Body of pancreas (tissue), 4 donors: Measurements from ENCODE around the gene CIAO2A. TPM values are rescaled to one million over a fixed set of nuclear protein-coding genes. Genes with fewer than 3 reads are reported as not detected.
"Not testable (repeated sequence)": the region's sequence is repeated elsewhere in the genome, so short reads cannot be mapped to it uniquely, and the experiment has no call there.

Experiments used
- ATAC-seq: fragments of 150-250 bp; one replicate; pipeline ENCODE4 v1.9.1; 2016
- DNase-seq, 4 donors: peaks; one replicate each; pipeline ENCODE4 v3.0.0-alpha.2; 2019
- H3K27ac ChIP-seq, 4 donors: fragments of 200-600 bp; sonication (generic); 1 replicate in 3 of 4; 2 replicates in 1 of 4; pipeline versions ENCODE4 v1.5.1 to v1.6.1; 2016 to 2019; ENCODE audit warnings: mild to moderate bottlenecking in 1 of 4, mixed read lengths in 1 of 4, moderate library complexity in 1 of 4
- H3K27me3 ChIP-seq, 2 donors: fragments of 200-600 bp; sonication (generic); one replicate each; pipeline ENCODE4 v1.6.0; 2016; ENCODE audit warnings: mild to moderate bottlenecking in 1 of 2
- H3K36me3 ChIP-seq, 2 donors: fragments of 200-600 bp; sonication (generic); replicated peaks in 1 of 2; 2 replicates each; pipeline ENCODE4 v1.5.1; 2016; ENCODE audit warnings: low read depth in 2 of 2; ENCODE audit not compliant: insufficient read depth in 1 of 2
- H3K4me1 ChIP-seq: fragments of 200-600 bp; sonication (generic); one replicate; pipeline ENCODE4 v1.6.0; 2016
- H3K4me3 ChIP-seq, 2 donors: fragments of 200-600 bp; sonication (generic); 1 replicate in 1 of 2; 2 replicates in 1 of 2; pipeline ENCODE4 v1.5.1; 2016 to 2019
- H3K9me3 ChIP-seq, 3 donors: fragments of 200-600 bp; sonication (generic); 1 replicate in 2 of 3; 2 replicates in 1 of 3; pipeline ENCODE4 v1.5.1; 2016
- CTCF ChIP-seq, 7 experiments: fragments of 450-650 bp in 4 of 7; fragments of 200-600 bp in 3 of 7; sonication (generic) in 3 of 7; IDR thresholded peaks; one replicate each; pipeline ENCODE4 v1.5.1; 2016 to 2019; ENCODE audit warnings: antibody characterized with exemption in 7 of 7
- POLR2A ChIP-seq, 3 donors: fragments of 450-650 bp; IDR thresholded peaks; one replicate each; pipeline ENCODE4 v1.6.1; 2016; ENCODE audit warnings: antibody characterized with exemption in 3 of 3, mild to moderate bottlenecking in 2 of 3
- WGBS, 2 donors: methylation state at CpG; one replicate each; pipeline ENCODE4 v1.1.5; 2017; 5-methylcytosine and 5-hydroxymethylcytosine counted together
- intact Hi-C: fragments of 100-400 bp; cut with DNase I; formaldehyde crosslinking; loops from one replicate; pipeline ENCODE4 v1.15.1; 2023
- total RNA-seq, 2 donors: library from RNA; depleted of rRNA; stranded (reverse); fragments of >200 nt; gene quantifications; one replicate each; pipeline ENCODE4 v1.1.0, GENCODE V29; 2016

CIAO2A gene
- total RNA-seq, 2 donors from 2014 or later, result 48.1 to 57.1 TPM

GRCh38 chr15:64068133-64068532 lies 25.5 kb downstream of the CIAO2A start:
- intact Hi-C loops, result loop anchor here (10.0 kb wide), 1 partner anchor 313 kb away; no protein-coding TSS in a partner anchor

DNA sequence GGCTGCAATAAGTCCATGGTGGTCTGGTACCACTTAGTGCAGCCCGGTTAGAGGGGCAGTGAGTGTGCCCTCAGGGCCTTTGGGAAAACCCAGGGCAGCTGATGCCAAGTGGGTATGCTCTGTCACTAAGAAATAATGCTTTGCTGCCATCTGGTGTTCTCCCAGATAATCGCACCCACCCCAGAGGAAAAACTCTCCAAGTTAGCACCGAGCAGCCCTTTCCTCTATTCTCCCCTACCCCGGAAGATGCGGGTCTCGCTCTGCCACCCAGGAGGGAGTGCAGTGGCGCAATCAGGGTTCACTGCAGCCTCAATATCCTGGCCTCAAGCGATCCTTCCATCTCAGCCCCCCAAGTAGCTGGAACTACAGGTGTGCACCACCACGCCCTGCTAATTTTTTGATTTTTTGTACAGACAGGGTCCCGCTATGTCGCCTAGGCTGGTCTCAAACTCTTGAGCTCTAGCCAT lies 26.0 kb downstream of the CIAO2A start:
- no peak overlapping the region for H3K27ac ChIP-seq
- TF ChIP-seq POLR2A (IDR thresholded peaks at IDR 0.05), result no peak
- TF ChIP-seq CTCF (IDR thresholded peaks at IDR 0.05), result peak; percentile 57 to 90 (median 83)
- no peaks in the 10 kb centered on the region for H3K9me3 ChIP-seq
- H3K4me1 ChIP-seq, result peaks cover 40% of the 10 kb centered on the region
- intact Hi-C loops, result loop anchor here (10.0 kb wide), 1 partner anchor 313 kb away; no protein-coding TSS in a partner anchor
- H3K4me3 ChIP-seq, result no peak overlapping the region
- no peaks in the 10 kb centered on the region for H3K36me3 ChIP-seq
- ATAC-seq (peak; percentile 68), DNase-seq (peak; percentile 75 to 84 (median 79))
- 17 to 23% methylated on average over 11 of the region's 11 CpGs for WGBS, 2 donors
- H3K27me3 ChIP-seq, result no peaks in the 10 kb centered on the region

More at GRCh38 chr15:64068133-64068532, 25.5 kb downstream of the CIAO2A start:
- WGBS, 2 donors, result 49 to 58% methylated on average over 4 of the region's 4 CpGs
- Histone ChIP-seq H3K9me3 (no peaks in the 10 kb centered on the region), H3K27me3 (no peaks in the 10 kb centered on the region), H3K4me3 (no peak overlapping the region), H3K4me1 (peaks cover 45% of the 10 kb centered on the region), H3K36me3 (no peaks in the 10 kb centered on the region), H3K27ac (no peak overlapping the region)
- TF ChIP-seq POLR2A (IDR thresholded peaks at IDR 0.05) (no peak), CTCF (IDR thresholded peaks at IDR 0.05) (no peak)
- DNase-seq, result no peak
- no peak for ATAC-seq

DNA sequence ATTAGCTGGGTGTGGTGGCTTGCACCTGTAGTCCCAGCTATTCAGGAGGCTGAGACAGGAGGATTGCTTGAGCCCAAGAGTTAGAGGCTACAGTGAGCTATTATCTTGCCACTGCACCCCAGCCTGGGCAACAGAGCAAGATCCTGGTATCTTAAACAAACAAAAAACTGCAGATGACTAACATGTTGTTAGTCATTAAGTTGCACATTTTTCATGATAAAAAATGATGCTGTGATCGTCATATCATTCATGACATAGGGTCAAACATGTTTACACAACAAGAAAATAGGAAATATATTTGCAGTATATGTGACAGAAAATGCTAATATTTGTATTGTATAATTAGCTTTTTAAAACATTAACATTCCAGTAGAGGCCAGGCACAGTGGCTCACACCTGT lies 27.2 kb downstream of the CIAO2A start:
- intact Hi-C loops, result loop anchor here (10.0 kb wide), 1 partner anchor 312 kb away; no protein-coding TSS in a partner anchor
- ATAC-seq, result no peak

DNA sequence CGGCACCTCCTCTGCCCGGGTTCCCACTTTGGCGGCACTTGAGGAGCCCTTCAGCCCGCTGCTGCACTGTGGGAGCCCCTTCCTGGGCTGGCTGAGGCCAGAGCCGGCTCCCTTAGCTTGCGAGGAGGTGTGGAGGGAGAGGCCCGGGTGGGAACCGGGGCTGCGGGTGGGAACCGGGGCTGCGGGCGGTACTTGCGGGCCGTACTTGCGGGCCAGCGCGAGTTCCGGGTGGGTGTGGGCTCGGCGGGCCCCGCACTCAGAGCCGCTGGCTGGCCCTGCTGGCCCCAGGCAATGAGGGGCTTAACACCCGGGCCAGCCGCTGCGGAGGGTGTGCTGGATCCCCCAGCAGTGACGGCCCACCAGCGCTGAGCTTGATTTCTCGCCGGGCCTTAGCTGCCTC lies 32.9 kb downstream of the CIAO2A start:
- DNase-seq (no peak), ATAC-seq (no peak)
- TF ChIP-seq POLR2A (IDR thresholded peaks at IDR 0.05), result no peak
- no peak for TF ChIP-seq CTCF (IDR thresholded peaks at IDR 0.05)
- intact Hi-C loops, result loop anchor here (10.0 kb wide), 1 partner anchor 306 kb away; no protein-coding TSS in a partner anchor
- Histone ChIP-seq H3K9me3 (no peaks in the 10 kb centered on the region), H3K36me3 (no peaks in the 10 kb centered on the region), H3K27ac (no peak overlapping the region), H3K4me1 (no peaks in the 10 kb centered on the region), H3K27me3 (no peaks in the 10 kb centered on the region), H3K4me3 (no peak overlapping the region)
- 67 to 92% methylated on average over 3 to 28 of the region's 29 CpGs for WGBS, 2 donors

More for the DNA sequence above, 27.2 kb downstream of the CIAO2A start:
- WGBS, 2 donors, result 14 to 26% methylated on average over 1 of the region's 1 CpG
- Histone ChIP-seq H3K4me3 (no peak overlapping the region), H3K27ac (no peak overlapping the region), H3K4me1 (peaks cover 30% of the 10 kb centered on the region), H3K9me3 (no peaks in the 10 kb centered on the region), H3K36me3 (no peaks in the 10 kb centered on the region), H3K27me3 (no peaks in the 10 kb centered on the region)
- TF ChIP-seq POLR2A (IDR thresholded peaks at IDR 0.05) (no peak), CTCF (IDR thresholded peaks at IDR 0.05) (no peak)
- no peak for DNase-seq

- H3K9me3 ChIP-seq, intact Hi-C loops, DNase-seq: not testable (repeated sequence)
Observed at GRCh38 chr15:64059104-64059503, 34.5 kb downstream of the CIAO2A start.

More at GRCh38 chr15:64059104-64059503, 34.5 kb downstream of the CIAO2A start:
- not testable (repeated sequence) for H3K27me3 ChIP-seq, H3K4me1 ChIP-seq, ATAC-seq, H3K4me3 ChIP-seq, H3K27ac ChIP-seq, H3K36me3 ChIP-seq
- 71 to 100% methylated on average over 2 of the region's 2 CpGs for WGBS, 2 donors
